Stimulated activated CD8-positive, alpha-beta memory T cell treated with anti-CD3 and anti-CD28 coated beads, Interleukin-4, amount 100 ng/mL, for 24 hours (primary cell): ENCODE measurements around the gene TXNDC8.
A peak's percentile ranks its signal among the peaks of the same experiment; 100 is the strongest.

Experiments
- DNase-seq: peaks from one replicate; pipeline ENCODE4 v3.0.0-alpha.2; 2020; ENCODE audit warnings: low read depth

Gene TXNDC8

DNA sequence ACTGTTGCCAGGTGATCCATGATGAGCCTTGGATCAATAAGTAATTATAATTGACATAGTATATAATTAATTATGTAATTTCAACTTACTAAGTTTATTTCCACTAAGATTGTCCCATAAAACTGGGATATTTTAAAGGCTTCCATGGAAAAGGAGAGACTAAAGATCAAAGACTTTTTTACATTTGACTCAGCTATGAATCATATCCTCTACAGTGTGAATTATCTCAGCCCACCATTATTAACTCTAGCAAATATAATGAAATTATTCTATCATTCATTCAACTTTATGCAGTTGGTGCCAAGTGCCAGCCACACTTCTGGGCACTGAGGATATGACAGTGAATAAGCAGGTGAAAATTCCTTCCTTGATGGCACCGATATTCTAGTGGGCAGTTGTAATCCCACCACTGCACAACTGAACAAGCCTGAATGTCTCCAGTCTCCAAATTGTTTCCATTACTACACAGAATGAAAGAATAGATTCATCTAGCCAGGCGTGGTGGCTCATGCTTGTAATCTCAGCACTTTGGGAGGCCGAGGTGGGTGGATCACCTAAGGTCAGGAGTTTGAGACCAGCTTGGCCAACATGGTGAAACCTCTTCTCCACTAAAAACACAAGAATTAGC, 59.5 kb downstream of the TXNDC8 start:
- no peak for DNase-seq

DNA sequence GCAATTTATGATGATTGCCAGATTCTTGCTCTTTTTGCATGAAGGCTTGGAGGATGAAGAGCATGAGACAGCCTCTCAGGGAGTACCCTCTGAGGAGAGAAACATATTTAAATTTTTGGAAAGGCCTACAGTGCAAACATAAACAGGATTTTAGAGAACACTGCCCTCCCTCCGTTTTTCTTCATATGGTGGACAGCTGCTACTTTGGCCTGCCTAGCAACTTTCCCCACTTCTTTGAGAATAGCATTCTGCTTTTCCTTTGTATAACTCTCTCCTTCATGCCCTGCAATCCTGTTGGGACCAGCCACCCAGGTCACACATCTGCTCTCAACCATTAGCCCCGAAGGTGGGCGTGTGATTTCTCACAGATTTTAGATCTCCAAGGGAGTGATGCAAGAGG, 60.9 kb downstream of the TXNDC8 start:
- no peak for DNase-seq

DNA sequence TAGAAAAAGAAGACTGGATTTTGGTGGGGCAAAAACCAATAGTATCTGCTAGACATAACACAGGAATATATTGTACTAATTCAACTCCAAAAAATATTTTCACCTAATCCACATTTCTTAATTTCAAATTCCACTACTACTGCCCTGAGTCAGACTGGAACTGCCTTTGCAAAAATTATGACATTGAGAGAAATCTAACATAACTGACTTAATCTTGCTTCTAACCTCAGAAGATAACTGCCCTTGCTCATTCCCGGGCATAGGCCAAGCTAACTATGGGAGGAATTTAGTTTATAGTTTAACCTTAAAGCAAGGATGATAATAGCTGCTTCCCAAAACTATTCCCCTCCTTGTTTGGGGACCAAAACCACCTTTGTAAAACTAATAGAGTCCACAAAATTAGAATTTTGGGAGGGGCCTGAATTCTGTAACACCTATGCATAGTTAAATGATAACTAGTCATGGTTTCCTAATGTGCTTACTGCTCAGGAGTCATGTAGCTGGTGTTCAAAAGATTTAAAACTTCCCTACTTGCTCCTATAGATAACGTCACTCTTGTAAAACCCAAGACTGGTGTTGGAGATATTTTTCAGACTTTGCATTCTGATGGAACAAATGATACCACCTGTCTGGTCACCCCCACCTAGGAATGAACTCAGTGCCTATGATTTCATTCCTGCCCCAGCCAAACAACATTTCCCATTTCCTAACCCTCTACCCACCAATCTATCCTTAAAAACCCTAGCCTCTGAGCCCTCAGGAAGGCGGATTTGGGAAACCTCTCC, 67.3 kb downstream of the TXNDC8 start:
- no peak for DNase-seq

DNA sequence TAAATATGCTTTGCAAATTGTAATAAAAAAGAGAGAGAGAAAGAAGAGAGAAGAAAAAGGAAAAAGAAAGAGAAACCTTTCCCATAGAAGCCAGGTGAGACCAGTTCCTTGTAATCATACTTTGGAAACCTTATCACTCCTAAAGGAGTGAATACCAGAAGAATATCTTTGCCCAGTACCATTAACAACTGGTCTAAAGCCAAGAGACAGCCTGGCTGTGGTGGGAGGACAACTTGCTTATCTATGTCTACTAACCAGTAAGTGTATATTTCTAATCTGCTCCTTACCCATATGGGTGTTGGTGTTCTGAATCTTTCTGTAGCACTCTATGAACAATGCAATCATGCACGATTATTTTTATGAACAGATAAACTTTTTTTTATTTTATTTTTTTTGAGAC, 70.9 kb downstream of the TXNDC8 start:
- no peak for DNase-seq

DNA sequence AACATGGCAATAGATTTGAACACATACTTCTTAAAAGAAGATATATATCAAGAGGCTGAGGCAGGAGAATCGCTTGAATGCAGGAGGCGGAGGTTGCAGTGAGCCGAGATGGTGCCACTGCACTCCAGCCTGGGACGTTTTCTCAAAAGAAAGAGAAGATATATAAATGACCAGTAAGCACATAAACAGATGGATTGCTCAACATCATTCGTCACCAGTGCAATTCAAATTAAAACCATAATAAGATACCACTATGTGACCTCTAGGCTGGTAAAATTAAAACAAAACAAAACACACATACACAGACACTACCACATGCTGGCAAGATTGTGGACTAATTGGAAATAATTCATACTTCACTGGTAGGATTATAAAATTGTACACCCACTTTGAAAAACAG, 76.0 kb downstream of the TXNDC8 start:
- no peak for DNase-seq

DNA sequence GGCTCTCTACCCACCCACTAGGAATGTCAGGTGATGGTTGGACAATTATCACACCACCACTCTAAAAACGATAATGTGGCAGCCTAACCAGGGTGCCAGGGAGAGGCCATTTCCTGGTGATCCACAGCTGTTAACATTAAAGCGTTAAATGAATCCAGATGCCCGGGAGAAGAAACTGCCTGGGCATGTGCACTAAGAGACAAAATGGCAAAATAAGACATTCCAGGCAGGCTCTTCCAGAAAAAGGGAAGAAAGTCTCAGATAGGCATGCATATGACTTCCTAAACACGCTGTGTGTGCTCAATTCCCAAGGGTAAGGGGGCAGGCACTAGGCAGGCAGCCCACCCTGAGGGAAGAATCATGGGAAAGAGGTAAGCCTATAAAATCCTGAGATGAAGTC, 76.8 kb downstream of the TXNDC8 start:
- DNase-seq: no peak

DNA sequence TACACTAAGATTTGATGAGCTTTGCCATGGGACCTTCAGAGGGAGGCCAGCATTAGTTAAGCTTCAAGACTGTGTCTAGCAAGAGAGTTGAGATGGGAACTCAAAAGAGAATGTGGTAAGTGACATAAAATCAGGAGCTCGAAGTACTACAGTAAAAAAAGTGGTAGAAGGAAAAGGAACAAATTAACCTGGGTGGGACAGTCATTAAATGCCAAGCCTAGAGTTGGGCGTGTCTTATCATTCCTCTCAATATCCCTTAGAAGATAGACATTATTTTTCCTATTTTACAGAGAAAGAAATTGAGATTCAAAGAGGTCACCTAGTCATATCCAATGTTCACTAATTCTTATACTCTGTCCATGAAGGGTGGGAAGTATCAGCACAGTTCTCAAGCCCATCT, 78.1 kb downstream of the TXNDC8 start:
- DNase-seq: no peak

DNA sequence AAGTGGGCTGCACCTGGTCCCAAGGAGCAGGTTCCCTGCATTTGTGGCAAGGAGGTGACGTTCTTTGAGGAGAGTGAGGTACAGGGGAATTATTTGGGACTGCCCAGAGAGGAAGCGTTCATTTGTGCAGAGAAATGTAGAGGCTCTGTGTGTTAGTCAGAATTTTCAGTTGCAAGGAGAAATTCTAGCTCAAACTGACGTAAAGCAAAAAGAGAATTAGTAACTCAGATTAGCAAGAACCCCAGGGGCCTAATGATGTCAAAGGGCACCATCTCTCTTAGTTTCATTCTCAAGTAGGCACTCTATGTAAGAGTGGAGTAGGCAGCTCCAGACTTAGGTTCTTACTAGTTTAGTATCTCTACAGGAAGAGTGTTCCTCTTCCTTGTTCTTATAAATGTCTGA, 79.0 kb downstream of the TXNDC8 start:
- no peak for DNase-seq

DNA sequence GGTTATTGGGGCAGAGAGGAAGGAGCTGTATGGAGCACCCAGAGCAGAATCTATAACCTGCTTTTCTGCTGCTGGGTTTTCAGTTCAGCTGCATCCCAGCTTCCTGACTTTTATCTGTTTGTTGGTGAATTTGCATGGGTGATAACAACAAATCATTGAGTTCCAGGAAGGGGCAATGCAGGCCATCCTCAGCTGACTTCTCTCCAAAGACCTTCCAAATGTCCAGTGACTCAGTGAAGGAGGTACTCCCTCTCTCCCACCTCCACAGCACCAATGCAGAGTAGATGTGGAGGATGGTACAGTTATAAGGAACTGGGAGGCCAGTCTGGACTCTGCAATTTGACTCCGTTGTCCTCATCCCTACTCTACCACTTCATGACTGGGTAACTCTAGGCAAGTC, 79.7 kb downstream of the TXNDC8 start:
- no peak for DNase-seq

DNA sequence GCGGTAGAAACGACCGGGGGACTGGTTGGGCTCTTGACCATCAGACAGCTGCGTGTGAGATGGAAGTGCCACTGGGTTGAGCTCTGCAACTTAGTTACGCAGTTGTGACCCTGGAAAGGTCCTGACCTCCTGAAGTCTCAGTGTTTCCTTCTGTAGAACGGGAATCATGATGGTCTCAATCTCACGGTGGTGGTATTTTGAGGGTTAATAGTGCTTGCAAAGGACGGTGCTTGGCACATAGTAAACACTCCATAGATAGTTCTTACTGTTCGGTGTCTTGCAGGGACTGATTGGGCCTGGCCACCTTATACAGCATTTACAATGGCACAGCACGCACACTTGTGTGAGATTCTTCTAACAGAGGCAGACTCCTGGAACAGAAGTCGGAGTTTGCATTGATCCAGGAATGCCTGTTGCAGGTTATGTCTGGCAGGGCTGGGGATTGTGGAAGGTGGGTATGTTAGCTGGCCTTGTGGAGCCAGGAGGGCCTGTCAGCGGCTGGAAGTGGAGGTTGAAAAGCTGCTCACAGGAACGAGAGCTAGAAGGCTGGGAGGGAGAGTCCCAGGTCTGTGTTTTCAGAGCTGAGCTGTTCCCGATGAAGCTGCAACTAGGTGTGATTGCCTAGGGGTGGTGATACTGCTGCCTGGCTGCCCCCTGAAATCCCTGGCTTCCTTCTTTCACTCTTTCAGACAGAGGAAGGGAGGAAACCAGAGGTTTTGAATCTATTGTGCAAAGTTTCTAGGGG, 80.4 kb downstream of the TXNDC8 start:
- no peak for DNase-seq

DNA sequence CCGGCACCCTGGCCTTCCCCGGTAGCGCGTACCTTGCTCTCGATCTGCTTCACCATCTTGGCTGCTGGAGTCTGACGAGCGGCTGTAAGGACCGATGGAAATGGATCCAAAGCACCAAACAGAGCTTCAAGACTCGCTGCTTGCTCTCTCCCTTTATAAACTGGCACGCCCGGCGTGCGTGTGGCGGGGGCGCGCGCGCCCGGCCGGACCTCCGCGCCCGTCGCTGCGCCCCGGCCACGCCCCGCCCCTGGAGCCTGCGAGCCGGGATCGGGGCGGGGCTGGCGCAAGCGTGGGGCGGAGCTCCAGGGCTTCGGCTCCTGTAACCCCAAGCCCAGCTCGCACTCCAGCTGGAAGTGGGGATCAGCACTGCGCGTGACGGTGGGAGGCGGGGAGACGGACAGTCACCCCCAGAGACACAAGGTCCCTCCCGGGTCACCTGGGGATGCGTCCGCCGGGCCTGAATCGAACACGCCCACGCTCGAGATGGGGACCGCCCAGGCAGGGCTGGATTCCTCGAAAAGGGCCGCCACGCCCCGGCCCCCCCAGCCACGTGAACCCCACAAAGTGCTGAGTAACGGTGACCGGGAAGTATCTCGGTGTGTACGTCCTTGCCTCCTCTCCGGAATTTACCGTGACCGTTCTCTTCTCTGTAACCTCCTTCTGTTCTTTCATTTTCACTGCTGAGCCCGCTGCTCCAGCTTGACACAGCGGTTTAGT, 81.1 kb downstream of the TXNDC8 start, which contains the start of gene TXN:
Gene TXN (minus strand): TSS at position 128 of the 717 bp plus-strand sequence. CDS start 72 bp downstream, at position 56.
- DNase-seq: peak; percentile 82

DNA sequence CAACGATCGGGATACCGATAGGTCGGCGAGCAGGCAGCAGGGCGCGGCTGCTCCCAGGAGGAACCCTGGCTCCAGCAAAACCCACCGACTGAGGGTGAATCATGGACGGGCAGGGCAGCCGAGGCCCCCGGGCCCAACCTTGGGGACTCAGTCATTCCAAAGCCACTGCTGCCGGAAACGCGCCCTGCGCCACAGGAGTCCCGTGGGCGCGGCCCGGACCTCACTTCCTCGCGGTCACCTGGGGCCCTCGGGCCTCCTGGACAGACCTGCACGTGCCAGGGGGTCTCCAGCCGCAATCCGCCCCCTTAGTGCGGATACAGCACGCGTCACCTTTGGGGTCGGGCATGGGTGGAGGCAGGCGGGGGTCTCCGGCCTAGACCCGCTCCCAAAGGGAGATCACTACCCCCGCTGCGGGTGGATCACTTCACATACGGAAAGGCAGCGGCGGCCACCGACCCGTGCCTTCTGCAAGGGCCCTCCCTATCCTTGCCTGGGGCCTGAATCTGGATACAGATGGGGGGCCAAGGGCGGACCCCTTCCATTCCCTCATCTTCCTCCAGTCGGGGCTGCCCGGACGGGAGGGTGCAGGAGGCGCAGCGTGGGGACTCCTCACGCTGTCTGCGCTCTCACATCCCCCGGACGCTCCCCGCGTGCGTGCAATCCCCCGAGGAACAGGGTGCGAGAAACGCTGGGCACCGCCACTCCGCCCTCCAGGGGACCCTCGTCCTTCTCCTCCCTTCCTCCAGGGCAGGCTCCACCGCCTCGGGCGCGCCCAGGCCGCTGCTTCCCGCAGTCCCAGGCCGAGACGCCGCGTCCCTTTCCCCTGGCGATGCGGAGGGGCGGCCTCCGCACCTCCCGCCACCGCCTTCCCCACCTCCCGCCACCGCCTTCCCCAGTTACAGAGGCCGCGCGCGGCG, 81.9 kb downstream of the TXNDC8 start:
- DNase-seq: peak; percentile 48

DNA sequence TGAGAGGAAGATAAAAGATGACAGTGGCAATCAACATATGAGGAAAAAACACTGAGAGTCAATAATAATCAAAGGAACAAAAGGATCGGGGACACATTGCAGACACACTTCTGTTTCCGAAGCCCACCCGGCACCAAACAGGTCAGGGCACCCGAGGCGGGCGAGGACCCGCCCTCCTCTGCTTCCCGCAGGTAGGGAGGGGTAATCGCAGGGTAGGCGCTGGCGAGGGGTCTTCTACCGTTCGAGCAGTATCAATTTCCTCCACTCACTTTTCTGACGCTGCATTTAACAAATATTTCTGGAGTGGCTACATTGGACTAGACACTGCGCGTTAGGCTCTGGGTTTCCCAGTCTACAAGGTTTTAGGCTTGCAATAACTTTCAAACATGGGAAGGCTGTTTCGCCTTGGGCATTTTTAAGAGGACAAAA, 82.6 kb downstream of the TXNDC8 start:
- no peak for DNase-seq

DNA sequence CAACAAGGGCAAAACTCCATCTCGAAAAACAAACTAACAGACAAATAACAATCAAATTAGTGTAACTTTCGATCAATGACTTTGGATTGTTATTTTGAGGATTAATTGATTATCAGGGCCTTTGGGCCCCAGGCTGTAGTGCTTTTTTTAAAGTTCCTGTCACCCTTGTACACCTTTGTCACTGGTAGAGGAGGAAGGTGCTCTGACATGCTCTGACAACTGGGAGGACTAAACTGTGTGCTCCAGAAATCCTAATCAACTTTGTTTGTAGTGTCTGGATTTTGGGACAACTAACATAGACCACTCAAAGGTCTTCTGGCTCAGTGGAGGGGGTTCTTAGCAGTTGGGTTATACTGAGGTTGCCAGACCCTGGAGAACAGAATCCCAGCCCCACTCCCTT, 83.2 kb downstream of the TXNDC8 start:
- no peak for DNase-seq
